IPS DF 19.7 (cell line): ENCODE results near the gene HMGB4.

Experiments
- DNase-seq: peaks from one replicate; pipeline ENCODE4 v3.0.0-alpha.2; 2013; ENCODE audit warnings: low read depth, low spot score

Gene HMGB4

DNA sequence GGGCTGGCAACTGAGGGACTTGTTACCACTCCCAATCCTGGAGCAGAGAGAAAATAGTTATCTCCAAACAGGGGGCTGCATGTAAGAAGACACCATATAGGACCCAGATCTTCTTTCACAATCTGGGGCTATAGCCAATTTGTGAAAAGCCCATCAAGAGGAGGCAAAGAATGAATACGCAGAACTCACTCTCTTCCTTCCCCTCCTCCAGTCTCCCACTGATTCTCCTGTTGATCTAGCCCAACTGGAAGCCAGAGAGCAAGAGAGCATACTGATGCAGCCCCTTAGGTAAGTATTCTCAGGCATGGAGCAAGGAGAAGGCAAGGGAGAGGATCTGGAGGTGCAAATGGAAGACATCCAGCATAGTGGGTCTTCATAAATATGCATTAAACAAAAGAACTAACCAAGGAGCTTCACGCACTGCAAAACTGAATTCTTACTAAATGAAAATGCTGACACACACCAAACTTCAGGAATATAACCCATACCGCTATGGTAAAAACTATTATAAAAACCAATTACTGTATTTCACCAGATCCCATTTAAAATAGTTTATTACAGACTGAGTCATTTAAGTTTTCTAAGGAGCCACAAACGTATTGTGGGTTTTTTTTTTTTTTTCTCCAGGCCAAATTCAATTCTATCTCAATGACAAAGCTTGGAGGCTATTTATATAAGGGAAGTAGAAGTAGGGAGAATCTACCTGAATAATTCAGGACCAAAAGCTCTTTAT lies 15.5 kb upstream of the HMGB4 start:
- no peak for DNase-seq

DNA sequence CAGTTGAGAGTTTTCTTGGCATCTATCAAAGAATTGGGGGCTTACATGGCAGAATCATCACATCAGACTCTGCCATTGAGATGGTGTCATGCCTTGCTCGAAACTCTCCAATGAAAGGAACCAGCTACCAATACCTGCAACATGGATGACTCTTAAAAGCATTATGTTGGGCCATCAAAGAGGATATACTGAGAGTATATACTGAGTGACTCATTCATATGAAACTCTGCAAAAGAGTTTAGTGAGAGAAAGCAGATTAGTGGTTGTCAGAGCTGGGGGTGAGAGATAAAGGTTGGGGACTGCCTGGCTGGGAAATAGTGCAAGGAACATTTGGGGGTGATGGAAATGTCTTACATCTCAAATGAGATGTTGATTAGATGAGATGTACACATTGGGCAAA lies 14.7 kb upstream of the HMGB4 start:
- no peak for DNase-seq

DNA sequence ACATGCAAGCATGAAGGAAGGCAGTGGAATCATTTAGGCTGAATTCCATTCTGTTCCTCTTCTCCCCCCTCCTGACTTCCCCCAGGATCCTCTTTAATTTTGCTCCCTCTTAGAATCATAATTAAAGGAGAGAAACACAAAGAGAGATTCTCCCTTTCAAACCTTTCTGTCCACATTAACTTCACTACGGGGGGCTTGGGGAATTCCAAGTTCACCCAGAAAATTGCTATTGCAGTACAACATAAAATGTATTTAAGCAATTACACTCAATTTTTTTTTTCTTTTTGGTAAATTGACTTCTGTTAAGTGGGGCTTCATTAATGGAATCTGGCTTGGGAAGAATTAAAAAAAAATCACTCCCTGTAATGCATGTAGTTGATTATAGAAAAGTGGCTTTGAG lies 13.4 kb upstream of the HMGB4 start:
- DNase-seq = no peak

DNA sequence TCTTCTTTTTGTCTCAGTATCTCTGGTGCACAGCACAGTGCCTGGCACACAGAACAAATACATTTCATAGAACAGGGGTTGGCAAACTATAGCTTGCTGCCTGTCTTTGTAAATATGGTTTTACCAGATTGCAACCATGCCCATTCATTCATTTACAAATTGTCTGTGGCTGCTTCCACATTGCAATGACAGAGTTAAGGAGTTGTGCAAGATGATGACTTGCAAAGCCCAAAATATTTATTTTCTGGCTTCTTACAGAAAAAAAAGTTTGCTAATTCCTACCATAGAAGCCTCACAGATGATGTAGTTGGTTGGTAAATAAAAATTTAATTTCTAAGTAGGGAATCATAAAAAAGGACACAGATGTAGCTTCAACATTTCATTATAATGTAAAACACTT lies 11.2 kb upstream of the HMGB4 start:
- DNase-seq = no peak

DNA sequence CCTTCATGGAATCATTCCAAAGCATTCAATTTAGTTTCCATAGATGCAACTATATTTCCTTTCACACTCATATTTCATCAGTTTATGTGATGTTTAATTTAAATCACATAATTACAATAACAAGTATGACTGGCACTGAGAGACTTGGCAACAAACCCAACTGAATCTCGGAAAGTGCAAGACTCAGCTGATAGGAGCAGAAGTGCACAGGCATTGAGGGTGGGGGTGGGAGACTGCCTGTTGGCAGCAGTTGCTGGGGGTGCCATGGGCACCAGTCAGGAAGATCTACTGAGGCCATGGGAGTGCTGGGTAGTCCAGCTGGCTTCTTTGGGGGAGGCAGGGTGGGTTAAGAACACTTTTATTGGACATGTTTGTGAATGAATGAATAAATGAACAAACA lies 10.4 kb upstream of the HMGB4 start:
- DNase-seq = no peak

DNA sequence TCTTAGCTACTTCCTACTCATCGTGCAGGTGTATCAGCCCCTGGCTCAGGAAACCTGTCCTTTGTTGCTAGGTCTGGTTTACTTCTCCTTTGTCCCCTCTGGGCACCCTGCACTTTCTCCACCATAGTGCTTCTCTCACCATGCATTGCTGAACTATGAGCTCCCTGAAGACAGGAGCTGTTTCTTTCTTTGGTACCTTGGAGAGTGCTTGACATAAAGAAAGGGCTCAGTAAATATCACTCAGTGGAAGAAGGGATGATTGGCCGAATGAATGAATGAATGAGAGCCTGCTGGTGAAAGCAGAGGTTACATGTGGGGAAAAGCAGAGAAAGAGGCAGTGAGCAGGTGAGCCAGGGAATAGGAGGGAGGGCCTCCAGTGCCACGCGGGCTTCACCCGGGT lies 9.8 kb upstream of the HMGB4 start:
- DNase-seq = no peak

DNA sequence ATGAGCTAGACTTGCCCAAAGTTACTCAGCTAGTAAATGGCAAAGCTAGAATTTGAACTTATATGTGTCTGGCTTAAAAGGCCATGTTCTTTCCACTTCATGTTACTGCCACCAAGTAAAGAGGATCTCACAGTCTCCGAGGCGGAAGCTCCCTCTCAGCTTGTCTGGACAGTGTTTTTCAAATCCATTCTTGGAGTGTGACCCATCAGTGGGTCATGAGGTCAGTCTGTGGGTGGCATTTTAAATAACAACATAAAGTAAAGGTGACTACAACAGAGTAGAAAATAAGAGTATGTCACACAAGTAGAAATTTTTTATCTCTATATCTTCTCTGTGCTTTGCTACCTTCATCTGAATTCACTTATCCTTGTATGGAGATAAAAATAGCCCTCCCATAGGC lies 3.2 kb upstream of the HMGB4 start:
- DNase-seq = no peak

DNA sequence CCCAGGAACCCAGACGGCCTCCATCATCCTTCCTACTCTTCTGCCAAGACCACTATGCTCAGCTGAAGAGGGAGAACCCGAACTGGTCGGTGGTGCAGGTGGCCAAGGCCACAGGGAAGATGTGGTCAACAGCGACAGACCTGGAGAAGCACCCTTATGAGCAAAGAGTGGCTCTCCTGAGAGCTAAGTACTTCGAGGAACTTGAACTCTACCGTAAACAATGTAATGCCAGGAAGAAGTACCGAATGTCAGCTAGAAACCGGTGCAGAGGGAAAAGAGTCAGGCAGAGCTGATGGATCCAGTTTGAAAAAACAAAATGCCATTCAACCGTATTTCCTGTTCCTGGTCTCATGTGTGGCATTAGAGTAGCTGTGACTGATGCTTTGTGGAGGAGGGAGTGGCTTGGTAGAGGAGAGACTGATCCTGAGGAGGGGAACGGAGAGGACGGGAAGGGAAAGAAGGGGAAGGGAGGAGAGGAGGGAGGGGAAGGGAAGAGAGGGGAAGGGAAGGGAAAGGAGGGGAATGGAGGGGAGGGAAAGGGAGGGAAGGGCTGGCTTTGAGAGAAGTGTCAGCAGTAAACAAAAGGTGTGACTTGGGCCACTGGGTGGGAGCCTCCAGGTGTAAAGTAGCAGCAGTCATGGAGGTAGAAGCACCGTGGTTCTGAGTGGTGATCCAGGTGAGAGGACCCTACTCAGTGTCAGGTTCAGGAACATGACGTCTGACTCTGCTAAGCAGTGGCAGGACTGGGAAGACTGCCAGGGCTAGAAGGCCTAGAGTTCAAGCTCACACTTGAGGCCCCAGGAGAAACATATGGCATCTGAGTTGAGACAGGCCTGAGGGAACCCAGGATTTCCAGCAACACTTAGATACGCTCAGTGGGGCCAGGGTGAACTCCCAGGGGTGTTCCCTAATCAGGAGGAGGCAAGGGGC lies 846 bp downstream of the HMGB4 start:
- no peak for DNase-seq

DNA sequence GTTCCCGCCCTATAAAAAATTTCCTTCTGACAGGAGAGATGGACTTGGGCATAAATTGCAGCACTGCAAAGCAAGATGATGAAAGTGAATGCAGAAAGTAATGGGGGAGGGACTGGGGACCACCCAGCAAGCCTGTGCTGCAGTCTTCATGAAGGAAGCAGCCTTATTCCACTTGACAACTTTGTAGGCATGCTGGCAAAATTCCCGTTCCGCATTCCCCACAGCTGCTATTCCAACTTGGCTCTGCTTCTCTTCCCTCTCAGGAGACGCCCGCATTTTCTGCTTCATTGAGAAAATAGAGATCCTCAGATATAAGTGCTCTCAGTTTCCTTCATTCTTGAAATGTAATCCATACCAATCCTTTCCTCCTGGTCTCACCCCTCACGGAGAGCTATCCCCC lies 2.4 kb downstream of the HMGB4 start:
- DNase-seq = no peak

DNA sequence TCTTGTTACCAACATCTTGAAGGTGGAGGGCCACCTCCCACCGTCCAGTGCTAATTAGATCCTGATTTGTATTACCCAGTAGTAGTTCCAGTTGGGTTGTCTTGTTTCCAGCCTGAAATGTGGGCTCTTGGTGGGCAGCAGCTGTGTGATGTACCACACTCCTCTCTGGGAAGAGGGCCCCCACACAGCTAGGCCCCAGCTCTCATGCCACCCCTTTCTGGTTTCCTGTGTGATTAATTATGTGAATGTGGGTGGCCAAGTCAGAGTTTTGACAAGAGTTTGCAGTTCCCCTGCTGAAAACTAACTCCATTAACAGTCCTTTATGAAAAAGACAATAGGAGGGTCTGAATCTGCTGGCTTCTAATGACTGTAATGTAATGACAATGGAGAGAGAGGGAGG lies 3.8 kb downstream of the HMGB4 start:
- no peak for DNase-seq

DNA sequence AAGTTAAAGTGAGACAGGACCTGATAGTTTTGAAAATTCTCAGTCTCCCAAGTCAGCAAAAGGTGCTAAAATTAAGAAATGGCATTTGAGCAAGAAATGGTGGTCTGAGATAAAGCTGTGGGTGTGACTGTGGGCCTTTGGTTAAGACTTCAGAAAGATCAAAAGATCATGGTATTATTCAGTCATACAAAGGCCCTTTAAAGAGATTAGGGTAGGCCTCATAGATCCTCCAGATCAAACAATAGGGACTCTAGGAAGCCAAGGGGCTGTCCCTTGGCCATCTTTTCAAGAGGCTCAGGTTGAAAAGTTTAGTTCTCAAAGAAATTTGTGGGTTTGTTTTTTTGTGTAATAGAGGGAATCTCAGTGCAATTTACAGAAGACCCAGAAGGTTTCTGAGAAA lies 8.4 kb downstream of the HMGB4 start:
- no peak for DNase-seq

DNA sequence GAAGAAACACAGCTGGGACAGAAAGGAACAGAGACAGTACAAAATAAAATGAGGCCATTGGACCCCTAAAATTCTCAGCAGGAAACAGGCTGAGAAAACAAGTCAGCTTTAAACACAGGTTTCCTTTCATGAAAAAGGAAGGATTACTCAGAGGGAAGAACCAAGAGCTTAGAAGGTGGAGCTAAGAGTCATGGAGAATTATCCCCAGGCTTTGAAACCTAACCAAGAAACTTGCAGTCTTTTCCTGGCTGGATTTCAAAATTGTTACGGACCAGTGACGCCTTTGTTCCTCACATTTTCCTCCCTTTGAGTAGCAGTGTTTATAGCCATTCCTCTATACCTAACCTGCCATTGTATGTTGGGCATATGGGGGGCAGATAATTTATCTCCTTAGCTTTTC lies 8.8 kb downstream of the HMGB4 start:
- DNase-seq = no peak

DNA sequence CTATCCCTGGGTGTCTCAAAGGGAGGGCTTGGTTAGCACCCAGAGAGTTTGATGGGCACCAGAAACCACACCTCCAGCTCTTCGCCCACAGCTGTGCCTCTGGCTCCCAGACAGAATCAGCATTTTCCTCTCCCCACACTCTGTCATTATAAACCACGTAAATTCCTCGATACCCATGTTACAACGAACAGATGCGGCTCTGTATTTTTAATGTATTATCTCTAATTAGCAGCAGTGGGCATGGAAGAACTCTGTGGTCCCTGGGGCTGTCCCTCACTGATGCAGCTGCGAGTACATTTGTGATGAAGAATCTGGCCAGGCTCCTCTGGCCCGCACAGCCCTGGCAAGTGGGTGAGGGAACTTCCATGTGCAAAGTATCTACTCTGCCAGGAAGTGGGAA lies 10.8 kb downstream of the HMGB4 start:
- no peak for DNase-seq

DNA sequence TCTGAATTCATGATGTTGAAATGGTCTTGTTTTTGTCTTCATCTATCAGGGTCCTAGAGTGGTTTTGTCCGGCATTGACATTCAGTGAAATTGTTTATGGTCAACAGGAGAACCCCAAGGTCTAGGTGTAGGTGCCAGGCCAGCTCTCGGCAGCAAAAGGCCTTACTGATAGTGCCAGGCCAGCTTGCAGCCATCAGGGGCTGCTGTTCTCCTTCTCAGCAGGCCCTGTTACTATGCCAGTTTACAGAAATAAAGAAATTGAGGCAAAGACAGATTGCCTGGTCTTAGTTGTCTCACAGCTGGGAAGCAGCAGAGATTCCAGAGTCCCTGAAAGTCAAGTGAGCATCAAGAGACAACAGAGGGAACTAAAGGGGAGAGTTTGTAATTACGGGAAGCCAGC lies 12.0 kb downstream of the HMGB4 start:
- no peak for DNase-seq

DNA sequence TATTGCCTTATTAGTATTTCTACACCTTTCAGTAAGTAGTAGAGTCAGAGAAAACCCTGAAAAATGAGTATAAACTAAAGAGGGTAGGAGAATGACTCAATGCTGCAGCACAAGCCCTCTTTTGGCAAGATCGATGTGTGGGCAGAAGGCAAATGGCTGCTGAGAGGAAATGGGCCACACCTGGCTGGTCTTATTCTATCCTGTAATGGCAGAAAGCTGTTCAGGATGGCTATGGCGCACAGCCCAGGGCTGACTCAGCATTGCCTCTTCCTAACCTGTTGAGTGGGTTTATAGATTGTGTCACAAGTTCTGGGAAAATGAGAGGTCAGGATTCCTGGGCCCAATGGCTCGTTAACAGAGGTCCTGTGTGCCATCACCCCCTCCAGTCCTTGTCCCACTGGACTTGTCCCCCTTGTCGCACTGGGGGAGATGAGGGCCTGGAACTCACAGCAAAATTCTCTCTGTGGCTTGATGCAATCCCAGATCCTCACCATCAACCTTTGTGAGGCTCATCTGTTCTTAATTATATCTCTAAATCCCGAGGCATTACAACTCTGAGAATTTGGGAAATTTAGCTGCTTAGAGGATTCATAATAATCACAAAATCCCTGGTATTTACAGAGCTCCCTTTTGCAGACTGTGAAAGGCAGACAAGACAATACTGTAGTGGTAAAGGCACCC lies 13.2 kb downstream of the HMGB4 start:
- DNase-seq = no peak

DNA sequence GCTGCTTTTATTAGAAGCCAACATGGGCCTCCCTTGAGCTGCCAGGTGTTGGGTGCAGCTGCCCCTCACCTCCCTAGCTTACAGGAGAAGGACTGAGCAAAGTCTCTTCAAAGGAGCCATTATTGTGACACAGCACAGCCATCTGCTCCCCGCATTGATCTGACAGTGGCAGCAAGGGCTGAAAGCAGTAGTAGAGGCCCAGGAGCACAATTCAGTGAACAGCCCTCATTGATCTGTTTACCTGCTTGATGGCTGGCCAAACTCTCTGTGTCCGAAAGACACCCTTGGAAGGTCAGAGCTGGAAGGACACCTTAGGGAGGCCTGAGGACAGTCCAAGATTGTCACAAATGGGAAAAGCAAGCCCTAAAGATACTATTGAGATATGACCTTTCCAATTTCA lies 14.5 kb downstream of the HMGB4 start:
- no peak for DNase-seq

DNA sequence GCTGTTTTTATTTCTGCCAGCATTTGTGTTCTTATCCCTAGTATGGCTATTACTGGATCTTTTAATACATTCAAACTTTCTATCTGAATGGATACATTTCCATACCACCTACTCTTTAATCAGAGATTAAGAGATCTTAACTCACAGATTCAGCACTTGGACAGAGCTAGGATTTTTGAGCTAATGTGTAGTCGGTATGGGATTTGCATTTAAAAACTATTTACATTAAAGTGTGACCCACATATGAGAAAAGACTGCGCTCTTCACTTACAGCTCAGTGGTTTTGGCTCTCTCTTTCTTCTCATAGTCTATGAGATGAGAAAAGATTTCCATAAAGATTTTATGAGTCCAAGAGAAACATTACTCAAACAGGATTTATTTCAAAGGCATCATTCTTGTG lies 16.4 kb downstream of the HMGB4 start:
- DNase-seq = no peak

DNA sequence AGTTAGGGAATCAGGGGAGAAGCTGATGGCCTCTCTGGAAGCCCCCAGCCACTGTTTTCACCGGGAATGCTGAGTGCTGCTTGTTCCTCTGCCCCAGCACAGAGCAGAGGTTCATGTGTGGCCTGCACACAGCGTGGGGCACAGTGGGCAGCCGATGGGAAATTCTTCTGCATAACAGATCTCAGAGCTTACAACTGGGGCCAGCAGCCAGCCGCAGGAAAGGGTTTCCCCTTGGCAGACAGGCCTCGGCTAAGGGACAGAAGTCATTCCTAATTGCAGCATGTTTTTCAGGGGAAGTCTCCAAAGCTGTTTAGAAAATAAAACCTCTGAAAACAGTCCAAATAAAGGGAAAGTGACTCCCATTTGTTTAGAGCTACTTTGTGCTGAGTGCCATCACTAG lies 22.6 kb downstream of the HMGB4 start:
- no peak for DNase-seq

DNA sequence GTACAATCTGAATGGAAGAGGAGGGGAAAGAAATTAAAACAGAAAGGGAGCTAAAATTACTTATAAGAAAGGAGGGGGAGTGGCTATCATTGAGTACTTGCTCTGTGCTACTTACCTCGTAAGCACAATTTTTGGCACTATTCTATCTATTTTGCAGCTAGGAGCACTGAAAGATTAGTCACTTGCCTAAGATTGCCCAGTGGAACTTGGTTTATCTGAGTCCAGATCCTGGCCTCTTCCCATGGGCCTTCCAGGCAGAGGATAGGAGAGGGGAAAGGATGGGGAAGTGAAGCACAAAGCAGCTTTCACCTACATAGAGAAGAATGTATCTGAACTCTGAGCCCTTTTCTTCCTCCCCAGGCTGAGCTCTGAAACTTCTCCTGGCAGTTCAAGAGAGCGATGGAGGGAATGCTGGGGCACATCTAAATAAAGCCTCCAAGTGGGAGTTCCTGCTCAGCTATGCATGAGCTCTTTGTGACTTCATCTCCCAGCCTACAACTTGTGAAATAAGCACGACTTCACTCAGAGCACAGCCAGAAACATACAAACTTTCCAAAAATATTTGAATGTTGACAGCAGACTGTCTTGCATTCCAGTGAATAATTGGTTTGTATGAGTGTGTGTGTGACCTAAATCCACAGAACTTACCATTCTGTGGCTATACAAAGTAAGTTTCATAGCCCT lies 29.4 kb downstream of the HMGB4 start:
- no peak for DNase-seq

DNA sequence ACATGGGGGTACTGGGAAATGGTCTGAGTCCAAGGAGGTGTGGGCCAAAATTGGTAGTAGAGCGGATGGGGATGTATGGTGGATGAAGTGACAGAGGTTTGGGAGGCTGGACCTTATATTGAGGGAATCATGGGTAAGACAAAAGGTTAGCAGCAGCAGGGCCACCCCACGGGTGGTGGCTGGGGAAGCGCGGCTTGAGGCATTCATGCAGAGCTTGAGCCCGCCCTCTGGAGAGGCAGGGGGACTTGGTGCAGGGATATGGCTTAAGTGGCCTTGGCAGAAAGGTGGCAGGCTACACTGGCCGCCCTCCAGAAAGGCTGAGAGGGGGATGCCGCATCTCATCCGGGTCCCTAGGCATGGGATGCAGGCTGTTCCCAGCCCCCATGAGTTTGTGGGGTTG lies 31.5 kb downstream of the HMGB4 start:
- DNase-seq = no peak

DNA sequence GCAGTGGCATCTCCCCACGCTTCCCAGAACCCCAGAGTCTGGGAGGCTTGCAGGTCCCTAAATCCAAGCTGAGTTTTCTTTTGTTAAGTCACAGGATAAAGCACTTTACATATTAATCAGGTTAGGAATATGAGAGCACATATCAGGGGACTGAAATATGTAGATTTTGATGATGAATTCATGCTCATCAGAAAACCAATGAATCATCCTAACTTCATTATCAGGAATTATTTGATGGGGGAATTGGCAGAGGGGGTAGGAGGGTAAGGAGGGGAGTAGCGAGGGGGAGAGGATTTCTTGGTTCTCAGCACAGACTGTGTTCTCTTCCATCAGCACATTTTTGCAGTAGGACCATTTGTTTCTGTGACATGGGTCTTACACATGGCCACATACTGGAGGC lies 32.1 kb downstream of the HMGB4 start:
- DNase-seq = no peak

DNA sequence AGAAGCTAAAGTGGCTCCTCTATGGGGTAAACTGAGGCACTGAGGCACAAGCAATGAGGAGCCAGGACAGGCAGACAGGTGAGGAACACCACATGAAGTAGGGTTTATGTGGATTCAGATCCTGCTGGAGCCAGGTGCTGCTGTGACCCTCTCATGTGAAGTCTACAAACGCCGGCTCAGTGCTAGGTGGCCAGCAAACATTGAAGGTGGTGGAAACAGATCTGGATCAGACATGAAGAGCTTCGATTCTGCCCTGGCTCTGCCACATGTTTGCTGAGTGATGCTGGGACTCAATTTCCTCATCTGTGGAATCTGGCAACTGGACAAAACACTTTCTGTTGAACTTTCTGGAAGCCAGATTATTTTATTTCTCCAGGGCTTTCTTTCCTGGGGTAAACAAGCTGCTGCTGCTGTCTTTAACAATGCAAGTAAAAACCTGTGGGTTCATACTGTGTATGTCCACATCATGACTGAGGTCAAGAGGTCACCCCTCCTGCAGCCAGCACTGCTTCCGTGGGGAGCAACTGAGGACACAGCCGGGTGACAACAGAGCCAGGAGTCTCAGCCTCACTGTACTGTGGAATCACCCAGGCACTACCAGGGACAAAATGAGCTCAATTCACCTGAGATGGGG lies 33.3 kb downstream of the HMGB4 start:
- DNase-seq = no peak
